ENCODE measurements around the gene CCDC60.

DNA sequence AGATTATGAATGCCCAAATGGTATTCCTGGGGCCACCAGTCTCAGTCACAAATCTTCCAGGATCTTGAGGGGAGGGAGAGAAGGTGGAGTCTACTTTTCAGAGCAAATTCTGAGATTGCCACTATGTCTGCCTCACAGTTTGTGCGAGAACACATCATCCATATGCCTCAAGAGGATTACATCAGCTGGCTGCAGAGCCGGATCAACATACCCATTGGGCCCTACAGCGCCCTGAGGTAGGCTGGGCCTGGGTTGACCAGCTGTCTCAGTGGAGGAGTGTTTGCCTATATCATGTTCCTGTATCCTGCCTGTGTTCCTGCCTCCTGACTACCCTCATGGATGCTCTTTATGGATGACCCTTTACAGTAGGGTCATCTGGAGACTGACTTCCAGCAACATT lies 205.9 kb downstream of the CCDC60 start:
- TF ChIP-seq, protein P1, sequence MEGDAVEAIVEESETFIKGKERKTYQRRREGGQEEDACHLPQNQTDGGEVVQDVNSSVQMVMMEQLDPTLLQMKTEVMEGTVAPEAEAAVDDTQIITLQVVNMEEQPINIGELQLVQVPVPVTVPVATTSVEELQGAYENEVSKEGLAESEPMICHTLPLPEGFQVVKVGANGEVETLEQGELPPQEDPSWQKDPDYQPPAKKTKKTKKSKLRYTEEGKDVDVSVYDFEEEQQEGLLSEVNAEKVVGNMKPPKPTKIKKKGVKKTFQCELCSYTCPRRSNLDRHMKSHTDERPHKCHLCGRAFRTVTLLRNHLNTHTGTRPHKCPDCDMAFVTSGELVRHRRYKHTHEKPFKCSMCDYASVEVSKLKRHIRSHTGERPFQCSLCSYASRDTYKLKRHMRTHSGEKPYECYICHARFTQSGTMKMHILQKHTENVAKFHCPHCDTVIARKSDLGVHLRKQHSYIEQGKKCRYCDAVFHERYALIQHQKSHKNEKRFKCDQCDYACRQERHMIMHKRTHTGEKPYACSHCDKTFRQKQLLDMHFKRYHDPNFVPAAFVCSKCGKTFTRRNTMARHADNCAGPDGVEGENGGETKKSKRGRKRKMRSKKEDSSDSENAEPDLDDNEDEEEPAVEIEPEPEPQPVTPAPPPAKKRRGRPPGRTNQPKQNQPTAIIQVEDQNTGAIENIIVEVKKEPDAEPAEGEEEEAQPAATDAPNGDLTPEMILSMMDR (IDR thresholded peaks at IDR 0.05): no peak
- no peak for TF ChIP-seq POLR2A (IDR thresholded peaks at IDR 0.05)
